ENCODE data around the gene SOCS6.

DNA sequence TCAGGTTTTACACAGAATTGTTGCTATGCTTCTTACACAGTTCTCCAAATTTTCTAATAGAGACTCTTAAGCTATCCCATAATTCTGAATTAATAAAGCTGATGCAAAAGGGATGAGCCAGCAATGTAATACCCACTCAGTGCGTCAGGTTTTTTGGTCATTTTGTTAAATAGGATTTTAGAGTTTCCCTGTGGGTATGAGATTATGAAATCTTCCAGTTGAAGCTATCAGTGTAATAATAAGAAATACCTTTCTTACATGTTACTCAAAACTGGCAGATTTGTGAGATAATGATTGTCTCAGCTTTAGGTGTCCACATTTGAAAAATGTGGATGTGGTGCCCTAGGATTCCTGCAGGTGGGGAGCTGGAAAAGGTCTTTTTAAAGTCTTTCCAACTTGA, 44.5 kb downstream of the SOCS6 start:
- TF ChIP-seq, protein P1, sequence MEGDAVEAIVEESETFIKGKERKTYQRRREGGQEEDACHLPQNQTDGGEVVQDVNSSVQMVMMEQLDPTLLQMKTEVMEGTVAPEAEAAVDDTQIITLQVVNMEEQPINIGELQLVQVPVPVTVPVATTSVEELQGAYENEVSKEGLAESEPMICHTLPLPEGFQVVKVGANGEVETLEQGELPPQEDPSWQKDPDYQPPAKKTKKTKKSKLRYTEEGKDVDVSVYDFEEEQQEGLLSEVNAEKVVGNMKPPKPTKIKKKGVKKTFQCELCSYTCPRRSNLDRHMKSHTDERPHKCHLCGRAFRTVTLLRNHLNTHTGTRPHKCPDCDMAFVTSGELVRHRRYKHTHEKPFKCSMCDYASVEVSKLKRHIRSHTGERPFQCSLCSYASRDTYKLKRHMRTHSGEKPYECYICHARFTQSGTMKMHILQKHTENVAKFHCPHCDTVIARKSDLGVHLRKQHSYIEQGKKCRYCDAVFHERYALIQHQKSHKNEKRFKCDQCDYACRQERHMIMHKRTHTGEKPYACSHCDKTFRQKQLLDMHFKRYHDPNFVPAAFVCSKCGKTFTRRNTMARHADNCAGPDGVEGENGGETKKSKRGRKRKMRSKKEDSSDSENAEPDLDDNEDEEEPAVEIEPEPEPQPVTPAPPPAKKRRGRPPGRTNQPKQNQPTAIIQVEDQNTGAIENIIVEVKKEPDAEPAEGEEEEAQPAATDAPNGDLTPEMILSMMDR (IDR thresholded peaks at IDR 0.05) = no peak
- TF ChIP-seq POLR2A (IDR thresholded peaks at IDR 0.05) = no peak
